Psoas muscle (tissue), 8 donors: ENCODE data around the gene TGM2. TPM values are rescaled to one million over a fixed set of nuclear protein-coding genes. Genes with fewer than 3 reads are reported as not detected.

ENCODE experiments used
- ATAC-seq, 4 donors: fragments of 200-7000 bp; cut with Tn5 transposase; one replicate each; pipeline ENCODE4 v1.9.1; 2020; ENCODE audit warnings: moderate library complexity in 3 of 4, mild to moderate bottlenecking in 2 of 4
- DNase-seq, 2 donors: peaks; one replicate each; pipeline ENCODE4 v3.0.0-alpha.2; 2020
- H3K27ac ChIP-seq: fragments of 200-600 bp; one replicate; pipeline ENCODE4 v1.8.0; 2022
- H3K27me3 ChIP-seq, 3 donors: fragments of 200-600 bp in 1 of 3; one replicate each; pipeline versions ENCODE4 v1.6.1 to v1.8.0; 2013 to 2022; ENCODE audit warnings: low read length in 2 of 3, mild to moderate bottlenecking in 2 of 3, moderate library complexity in 1 of 3; ENCODE audit not compliant: insufficient read depth in 3 of 3
- H3K36me3 ChIP-seq, 2 donors: fragments of 200-600 bp in 1 of 2; one replicate each; pipeline versions ENCODE4 v1.6.1 to v1.8.0; 2013 to 2022; ENCODE audit warnings: low read depth in 1 of 2, mild to moderate bottlenecking in 1 of 2, moderate library complexity in 1 of 2; ENCODE audit not compliant: insufficient read depth in 1 of 2
- H3K4me1 ChIP-seq: fragments of 200-600 bp; one replicate; pipeline ENCODE4 v1.8.0; 2022
- H3K4me3 ChIP-seq: fragments of 200-600 bp; one replicate; pipeline ENCODE4 v1.8.0; 2022; ENCODE audit warnings: mild to moderate bottlenecking
- H3K9me3 ChIP-seq: fragments of 200-600 bp; one replicate; pipeline ENCODE4 v1.8.0; 2022
- WGBS, 3 donors: extraction: QIAGEN DNeasy Blood & Tissue Kit; methylation state at CpG; one replicate each; pipeline versions ENCODE4 v1.1.6 to v1.1.7; 2013; 5-methylcytosine and 5-hydroxymethylcytosine counted together
- intact Hi-C, 2 donors: fragments of 100-400 bp; cut with DNase I; formaldehyde crosslinking; loops; one replicate each; pipeline versions ENCODE4 v1.11.0 to v1.14.2; 2022
- polyA plus RNA-seq, 3 donors: library from polyadenylated mRNA; stranded (reverse); fragments of 200-250 nt; gene quantifications; one replicate each; pipeline ENCODE4 v1.2.3, GENCODE V29; 2013
- total RNA-seq, 4 donors: library from RNA; stranded (reverse); fragmentation: NEBNext Ultra II Directional in 2 of 4; extraction: Animal tissue kit (Norgen Biotek cat#: 25700) in 2 of 4; gene quantifications; one replicate each; pipeline versions ENCODE4 v1.2.1 to v1.2.4, GENCODE V29; 2021 to 2023
- TF ChIP-seq, protein P1 (sequence below): fragments of 200-600 bp; IDR thresholded peaks from one replicate; pipeline ENCODE4 v1.8.0; 2022; ENCODE audit warnings: antibody characterized with exemption
- donor health status: healthy with polysubstance abuse.
- donor health status: DM: no; HTN: no; CAD: no; lungs with moderate emphysema.
- donor health status: Bipolar disorder and iron deficiency.
- donor health status: healthy.
- donor health status: DM: yes; HTN: yes; CAD: no.
- donor health status: DM: no; HTN: no; CAD: no.
- donor health status: DM: no; HTN: no; CAD: no.
- donor health status: DM: yes; HTN: yes; CAD: no.

TGM2 gene
- total and polyA plus RNA-seq, 7 donors, result 23.6 to 235 (median 117) TPM

GRCh38 chr20:38079353-38079752, 85.7 kb downstream of the TGM2 start:
- intact Hi-C loops, result no loop called here
- TF ChIP-seq, protein P1, sequence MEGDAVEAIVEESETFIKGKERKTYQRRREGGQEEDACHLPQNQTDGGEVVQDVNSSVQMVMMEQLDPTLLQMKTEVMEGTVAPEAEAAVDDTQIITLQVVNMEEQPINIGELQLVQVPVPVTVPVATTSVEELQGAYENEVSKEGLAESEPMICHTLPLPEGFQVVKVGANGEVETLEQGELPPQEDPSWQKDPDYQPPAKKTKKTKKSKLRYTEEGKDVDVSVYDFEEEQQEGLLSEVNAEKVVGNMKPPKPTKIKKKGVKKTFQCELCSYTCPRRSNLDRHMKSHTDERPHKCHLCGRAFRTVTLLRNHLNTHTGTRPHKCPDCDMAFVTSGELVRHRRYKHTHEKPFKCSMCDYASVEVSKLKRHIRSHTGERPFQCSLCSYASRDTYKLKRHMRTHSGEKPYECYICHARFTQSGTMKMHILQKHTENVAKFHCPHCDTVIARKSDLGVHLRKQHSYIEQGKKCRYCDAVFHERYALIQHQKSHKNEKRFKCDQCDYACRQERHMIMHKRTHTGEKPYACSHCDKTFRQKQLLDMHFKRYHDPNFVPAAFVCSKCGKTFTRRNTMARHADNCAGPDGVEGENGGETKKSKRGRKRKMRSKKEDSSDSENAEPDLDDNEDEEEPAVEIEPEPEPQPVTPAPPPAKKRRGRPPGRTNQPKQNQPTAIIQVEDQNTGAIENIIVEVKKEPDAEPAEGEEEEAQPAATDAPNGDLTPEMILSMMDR, result no peak

GRCh38 chr20:38078084-38078483, 87.0 kb downstream of the TGM2 start:
- no peak overlapping the region for H3K27ac ChIP-seq
- WGBS, 3 donors, result 65 to 95% (median 65%) methylated on average over 2 of the region's 2 CpGs
- intact Hi-C loops, result no loop called here
- no peak for DNase-seq
- H3K36me3 ChIP-seq, result peaks cover 0 to 15% of the 10 kb centered on the region in 2 donors
- TF ChIP-seq, protein P1, result no peak
- H3K4me3 ChIP-seq, result no peak overlapping the region
- ATAC-seq, result no peak
- no peaks in the 10 kb centered on the region for H3K9me3 ChIP-seq
- peaks cover 41% of the 10 kb centered on the region for H3K4me1 ChIP-seq
- H3K27me3 ChIP-seq, result no peaks in the 10 kb centered on the region

More at GRCh38 chr20:38079353-38079752, 85.7 kb downstream of the TGM2 start:
- H3K4me1 ChIP-seq, result peaks cover 41% of the 10 kb centered on the region
- no peaks in the 10 kb centered on the region for H3K27me3 ChIP-seq
- 94 to 98% (median 98%) methylated on average over 3 of the region's 3 CpGs for WGBS, 3 donors
- H3K27ac ChIP-seq, result no peak overlapping the region
- peaks cover 0 to 21% of the 10 kb centered on the region in 2 donors for H3K36me3 ChIP-seq
- no peaks in the 10 kb centered on the region for H3K9me3 ChIP-seq
- no peak overlapping the region for H3K4me3 ChIP-seq
- DNase-seq (no peak), ATAC-seq (no peak)

Other genes starting within 250 kb of the TGM2 start
- gene TTI1, start 131.8 kb downstream of the TGM2 start, total RNA-seq, result 10 to 100 TPM; 11.9 to 24.0 (median 14.8) TPM
- gene TTI1, start 131.8 kb downstream of the TGM2 start, polyA plus RNA-seq, result 10 to 100 TPM; 11.4 to 29.7 (median 19.5) TPM
- gene RPRD1B, start 131.5 kb downstream of the TGM2 start, total RNA-seq, result 10 to 100 TPM; 32.7 to 55.7 (median 44.4) TPM
- gene RPRD1B, start 131.5 kb downstream of the TGM2 start, polyA plus RNA-seq, result 10 to 100 TPM; 14.0 to 29.9 (median 29.4) TPM
- 1 to 10 TPM in 1 of 4 donors, under 1 TPM in 3; 0.16 to 2.4 (median 0.48) TPM for gene KIAA1755, start 95.5 kb upstream of the TGM2 start, total RNA-seq
- gene KIAA1755, start 95.5 kb upstream of the TGM2 start, polyA plus RNA-seq, result under 1 TPM; 0.20 to 0.30 (median 0.29) TPM
- under 1 TPM in 2 of 4 donors, not detected in 2; 0.41 to 0.49 TPM for gene BPI, start 138.9 kb upstream of the TGM2 start, total RNA-seq
- under 1 TPM in 1 of 3 donors, not detected in 2; 0.06 TPM for gene BPI, start 138.9 kb upstream of the TGM2 start, polyA plus RNA-seq
- gene LBP, start 181.2 kb upstream of the TGM2 start, total RNA-seq, result 100 to 1,000 TPM in 1 of 4 donors, 10 to 100 TPM in 3; 38.8 to 167 (median 68.7) TPM
- gene LBP, start 181.2 kb upstream of the TGM2 start, polyA plus RNA-seq, result 10 to 100 TPM in 2 of 3 donors, 1 to 10 TPM in 1; 1.1 to 10.3 (median 10.2) TPM